ENCODE measurements around the gene NFYC. TPM values are rescaled to one million over a fixed set of nuclear protein-coding genes. Genes with fewer than 3 reads are reported as not detected.

Gene NFYC
- 10 to 100 TPM; 54.6 to 56.0 TPM for total RNA-seq
- 10 to 100 TPM; 80.9 to 98.1 (median 89.7) TPM for polyA plus RNA-seq (ENCODE audit: insufficient read length in 6 of 6)
- long read RNA-seq, donor 1, transcript NFYC-213 (10 exons, 1,950 nt): major isoform, 12 of 25 reads
- long read RNA-seq, donor 1, partial matches to known transcripts: 6 of 25 reads
- long read RNA-seq, donor 1, other reads (novel, unspliced or antisense): 0 of 25 reads
- long read RNA-seq, donor 2, transcript NFYC-213 (10 exons, 1,950 nt): major isoform, 10 of 19 reads
- long read RNA-seq, donor 2, partial matches to known transcripts: 5 of 19 reads
- long read RNA-seq, donor 2, other reads (novel, unspliced or antisense): 0 of 19 reads
- long read RNA-seq, donor 3, transcript NFYC-213 (10 exons, 1,950 nt): major isoform, 9 of 13 reads
- long read RNA-seq, donor 3, partial matches to known transcripts: 0 of 13 reads
- long read RNA-seq, donor 3, other reads (novel, unspliced or antisense): 0 of 13 reads
- long read RNA-seq, donor 4, transcript NFYC-213 (10 exons, 1,950 nt): major isoform, 6 of 13 reads
- long read RNA-seq, donor 4, partial matches to known transcripts: 2 of 13 reads
- long read RNA-seq, donor 4, other reads (novel, unspliced or antisense): 5 of 13 reads
- long read RNA-seq, donor 5, transcript NFYC-213 (10 exons, 1,950 nt): major isoform, 10 of 12 reads
- long read RNA-seq, donor 5, partial matches to known transcripts: 0 of 12 reads
- long read RNA-seq, donor 5, other reads (novel, unspliced or antisense): 0 of 12 reads
- long read RNA-seq, donor 6, transcript NFYC-213 (10 exons, 1,950 nt): major isoform, 10 of 45 reads
- long read RNA-seq, donor 6, partial matches to known transcripts: 25 of 45 reads
- long read RNA-seq, donor 6, other reads (novel, unspliced or antisense): 0 of 45 reads
- long read RNA-seq, donor 7, transcript NFYC-213 (10 exons, 1,950 nt): major isoform, 6 of 11 reads
- long read RNA-seq, donor 7, transcript NFYC-202 (10 exons, 1,202 nt): minor isoform, 5 of 11 reads
- long read RNA-seq, donor 7, partial matches to known transcripts: 0 of 11 reads
- long read RNA-seq, donor 7, other reads (novel, unspliced or antisense): 0 of 11 reads
- long read RNA-seq, donor 8, transcript NFYC-213 (10 exons, 1,950 nt): major isoform, 12 of 16 reads
- long read RNA-seq, donor 8, partial matches to known transcripts: 0 of 16 reads
- long read RNA-seq, donor 8, other reads (novel, unspliced or antisense): 0 of 16 reads
- long read RNA-seq, donor 9, partial matches to known transcripts: 0 of 1 reads
- long read RNA-seq, donor 9, other reads (novel, unspliced or antisense): 0 of 1 reads
- long read RNA-seq, donor 10, transcript NFYC-213 (10 exons, 1,950 nt): major isoform, 9 of 19 reads
- long read RNA-seq, donor 10, partial matches to known transcripts: 1 of 19 reads
- long read RNA-seq, donor 10, other reads (novel, unspliced or antisense): 8 of 19 reads
- long read RNA-seq, donor 11, transcript NFYC-213 (10 exons, 1,950 nt): major isoform, 13 of 17 reads
- long read RNA-seq, donor 11, partial matches to known transcripts: 0 of 17 reads
- long read RNA-seq, donor 11, other reads (novel, unspliced or antisense): 0 of 17 reads
- long read RNA-seq, donor 12, transcript NFYC-213 (10 exons, 1,950 nt): major isoform, 13 of 16 reads
- long read RNA-seq, donor 12, partial matches to known transcripts: 0 of 16 reads
- long read RNA-seq, donor 12, other reads (novel, unspliced or antisense): 0 of 16 reads

GRCh38 chr1:40691538-40692428 is at the start of gene NFYC:
Gene NFYC, plus strand, starts transcription at chr1:40691704. Its CDS starts 47,140 bp downstream, at chr1:40738844.
- TF ChIP-seq CTCF (IDR thresholded peaks at IDR 0.05): peak in 1 of 2 donors; percentile 28
- Histone ChIP-seq H3K27ac (peak within 1 kb of the TSS; percentile 98 to 100), H3K4me1 (peaks cover 11 to 55% of the 10 kb centered on the region in 2 donors), H3K27me3 (no peaks in the 10 kb centered on the region), H3K9me3 (no peaks in the 10 kb centered on the region), H3K36me3 (peaks cover 0 to 5% of the 10 kb centered on the region in 2 donors), H3K4me3 (peak within 1 kb of the TSS; percentile 70 to 81)
- DNase-seq: peak; percentile 96 to 99 (median 98)
- peak; percentile 94 for ATAC-seq
- intact Hi-C loops (cut with DNase I): no loop called here

- TF ChIP-seq CTCF (IDR thresholded peaks at IDR 0.05): no peak
- no peaks in the 10 kb centered on the region for H3K27me3 ChIP-seq
- H3K27ac ChIP-seq: no peak overlapping the region
- no peaks in the 10 kb centered on the region for H3K36me3 ChIP-seq
- H3K9me3 ChIP-seq: no peaks in the 10 kb centered on the region
- DNase-seq: no peak
- no peak for ATAC-seq
- no peak overlapping the region for H3K4me3 ChIP-seq
- intact Hi-C loops (cut with DNase I): no loop called here
- no peaks in the 10 kb centered on the region for H3K4me1 ChIP-seq
Observed at GRCh38 chr1:40645118-40645680, 46.3 kb upstream of the NFYC start.

- DNase-seq: no peak
- no peak for ATAC-seq
- Histone ChIP-seq H3K4me3 (no peak overlapping the region), H3K27me3 (no peaks in the 10 kb centered on the region), H3K4me1 (no peaks in the 10 kb centered on the region), H3K9me3 (no peaks in the 10 kb centered on the region), H3K27ac (no peak overlapping the region), H3K36me3 (no peaks in the 10 kb centered on the region)
- no peak for TF ChIP-seq CTCF (IDR thresholded peaks at IDR 0.05)
- intact Hi-C loops (cut with DNase I): no loop called here
Observed at GRCh38 chr1:40646315-40646714, 45.2 kb upstream of the NFYC start.

- H3K27ac ChIP-seq: no peak overlapping the region
- ATAC-seq (no peak), DNase-seq (no peak)
- no peak for TF ChIP-seq CTCF (IDR thresholded peaks at IDR 0.05)
- peaks cover 0 to under 1% of the 10 kb centered on the region in 2 donors for H3K27me3 ChIP-seq
- no peaks in the 10 kb centered on the region for H3K9me3 ChIP-seq
- no peak overlapping the region for H3K4me3 ChIP-seq
- H3K4me1 ChIP-seq: no peaks in the 10 kb centered on the region
- H3K36me3 ChIP-seq: no peaks in the 10 kb centered on the region
- intact Hi-C loops (cut with DNase I): no loop called here
Observed at GRCh38 chr1:40648200-40648599, 43.3 kb upstream of the NFYC start.
